ENCODE measurements around the gene DDX23.
A peak's percentile ranks its signal among the peaks of the same experiment; 100 is the strongest.

DDX23 gene

DNA sequence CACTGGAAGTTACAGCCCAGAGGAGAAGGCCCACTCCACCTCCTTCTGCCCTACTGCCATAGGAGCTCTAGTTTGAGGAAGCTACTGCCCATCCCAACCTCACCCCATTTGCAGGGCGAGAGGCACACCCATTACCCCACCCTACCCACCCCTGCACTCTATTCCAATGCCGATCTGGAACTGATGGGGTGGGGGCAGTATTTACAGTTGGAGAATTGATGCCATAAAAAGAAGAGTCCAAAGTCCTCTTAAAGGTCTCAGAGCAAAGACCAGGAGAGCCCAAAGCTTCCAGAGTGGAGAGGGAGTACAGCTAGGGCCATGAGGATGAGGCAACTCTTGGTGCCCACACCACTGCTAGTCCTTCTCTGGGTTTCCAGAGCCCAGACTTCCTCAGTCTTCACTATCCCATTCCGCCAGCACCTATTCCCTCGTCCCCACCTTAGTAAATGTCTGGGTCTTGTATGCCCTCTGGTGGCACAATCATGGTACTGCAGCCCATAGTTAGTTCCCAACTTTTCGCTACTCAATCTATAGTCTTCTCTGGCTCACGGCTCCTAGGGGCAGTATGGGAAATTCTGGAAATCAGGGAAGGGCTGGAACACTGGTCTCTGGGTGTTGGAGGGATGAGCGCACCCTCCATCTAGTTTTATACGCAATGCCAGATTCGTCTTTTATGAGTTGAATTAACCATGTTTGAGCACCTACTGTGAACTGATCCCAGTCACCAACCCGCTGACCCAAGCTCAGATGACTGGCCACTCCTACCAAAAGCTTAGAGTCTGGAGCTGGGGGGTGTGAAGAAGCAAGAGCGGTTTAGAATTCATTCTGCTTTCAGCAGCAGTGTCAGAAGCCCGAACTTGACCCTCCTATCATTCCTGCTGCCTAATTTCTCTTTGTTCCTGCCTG lies 56.2 kb downstream of the DDX23 start:
- peak; percentile 76 for DNase-seq

DNA sequence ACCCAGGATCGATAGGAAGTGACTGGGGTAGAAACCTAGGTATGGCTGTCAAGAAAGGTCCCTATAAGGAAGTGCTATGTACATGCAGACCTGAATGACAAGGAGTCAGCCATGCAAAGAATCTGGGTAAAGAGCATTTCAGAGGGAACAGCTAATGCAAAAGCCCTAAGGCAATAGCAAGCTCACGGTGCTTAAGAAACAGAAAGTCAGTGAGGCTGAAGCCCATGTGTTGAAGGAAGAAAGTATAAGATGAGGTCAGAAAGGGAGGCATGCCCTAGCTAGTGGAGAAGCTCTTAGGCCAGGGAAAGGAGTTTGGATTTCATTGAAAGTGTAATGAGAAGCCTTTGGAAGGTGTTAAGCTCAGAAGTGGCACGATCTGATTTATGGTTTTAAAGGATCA lies 57.1 kb downstream of the DDX23 start:
- no peak for DNase-seq

DNA sequence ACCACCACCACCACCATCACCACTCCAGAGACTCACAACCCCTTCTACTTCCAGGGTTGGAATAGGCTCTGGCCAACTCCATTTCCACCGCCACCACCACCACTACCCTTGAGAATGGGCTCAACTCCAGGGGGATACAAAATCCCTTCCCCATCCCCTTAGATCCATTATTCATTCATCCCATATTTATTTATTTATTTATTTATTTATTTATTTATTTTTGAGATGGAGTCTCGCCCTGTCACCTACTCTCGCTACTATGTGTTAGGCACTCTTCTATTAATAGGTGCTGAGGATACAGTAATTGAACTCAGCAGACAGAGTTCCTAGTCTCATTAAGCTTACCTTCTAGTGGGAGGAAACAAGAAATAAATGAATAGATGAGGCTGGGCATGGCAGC lies 58.3 kb downstream of the DDX23 start:
- no peak for DNase-seq

DNA sequence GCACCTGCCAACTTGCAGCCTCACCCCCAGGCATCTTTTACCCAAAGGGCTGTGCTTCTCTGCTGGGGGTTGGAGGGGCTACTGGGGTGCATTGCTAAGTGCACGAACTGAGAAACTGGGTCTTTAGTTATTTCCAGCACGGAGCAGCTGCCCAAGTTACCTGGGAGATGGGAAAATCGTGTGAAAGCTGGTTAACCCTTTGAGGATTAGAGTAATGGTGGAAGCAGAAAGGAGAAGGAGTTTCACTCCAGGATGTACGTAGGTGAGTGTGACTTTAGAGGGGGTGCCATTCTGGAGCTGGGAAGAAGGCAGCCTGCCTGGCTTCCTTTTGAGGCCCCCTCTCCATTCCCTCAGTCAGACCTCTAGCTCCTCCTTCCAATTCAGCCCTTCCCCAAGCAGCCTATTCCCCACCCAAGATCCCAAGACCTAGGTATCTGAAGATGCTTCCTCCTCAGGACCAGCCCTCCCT lies 62.1 kb downstream of the DDX23 start:
- DNase-seq: no peak

DNA sequence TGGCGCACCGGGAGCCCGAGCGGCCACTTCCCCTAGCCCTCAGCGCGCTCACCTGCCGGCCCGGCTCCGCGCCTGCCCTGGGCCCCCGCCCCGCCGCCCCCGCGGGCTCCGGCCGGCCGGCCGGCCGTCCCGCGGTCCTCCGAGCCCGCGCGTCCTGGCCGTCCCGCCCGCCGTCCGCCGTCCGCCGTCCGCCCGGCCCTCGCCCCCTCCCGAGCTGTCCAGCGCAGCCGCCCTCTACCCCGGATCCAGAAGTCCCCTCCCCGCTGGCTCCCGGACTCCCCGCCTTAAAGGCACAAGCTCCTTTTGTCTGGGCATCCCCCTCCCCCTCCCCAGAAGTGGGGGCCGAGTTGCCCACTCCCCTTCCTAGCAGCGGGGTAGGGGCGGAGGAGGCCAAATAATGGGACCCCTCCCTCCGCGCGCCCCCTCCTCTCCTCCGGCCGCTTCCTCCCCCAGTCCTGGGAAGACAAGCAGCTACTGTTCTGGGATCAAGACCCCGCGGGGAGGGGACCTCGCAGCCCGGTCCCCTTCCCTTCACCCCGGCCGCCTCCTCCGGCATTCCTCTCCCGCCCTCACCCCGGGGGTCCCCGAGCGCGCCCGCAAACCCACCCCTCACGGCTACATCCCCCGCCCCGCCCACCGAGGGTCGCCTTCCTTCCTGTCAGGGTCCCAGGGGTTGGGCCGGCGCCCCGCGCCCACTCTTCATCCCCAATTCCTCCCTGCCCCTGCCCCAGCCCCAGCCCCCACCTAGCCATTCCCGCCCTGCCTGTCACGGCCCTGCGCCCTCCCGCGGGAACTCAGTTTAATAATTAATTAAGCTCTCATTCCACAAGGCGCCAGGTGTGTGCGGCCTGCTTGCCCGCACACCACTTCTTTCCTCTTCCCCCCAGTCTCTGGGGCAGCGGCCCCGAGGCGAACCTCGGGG lies 62.8 kb downstream of the DDX23 start, which contains the start of gene ADCY6:
ADCY6 (minus strand) TSS at position 236 of the 922 bp plus-strand sequence. CDS start 5,655 bp downstream, outside the sequence.
- peak; percentile 64 for DNase-seq

DNA sequence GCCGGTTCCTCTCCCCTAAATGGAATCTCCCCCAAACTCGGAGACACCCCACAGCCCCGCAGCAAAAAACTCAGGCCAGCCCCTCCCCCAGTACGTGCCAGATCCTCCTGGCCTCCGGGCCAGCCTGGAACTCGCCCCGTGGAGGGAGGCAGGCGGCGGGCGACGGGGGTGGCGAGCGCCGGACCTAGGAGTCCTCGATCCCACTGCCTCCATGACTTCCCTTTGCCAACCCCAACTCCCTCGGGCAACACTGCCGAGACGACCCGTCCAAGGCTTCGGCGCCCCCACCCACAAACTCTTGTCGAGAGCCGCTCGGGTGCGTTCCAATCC lies 63.5 kb downstream of the DDX23 start:
- DNase-seq: no peak

DNA sequence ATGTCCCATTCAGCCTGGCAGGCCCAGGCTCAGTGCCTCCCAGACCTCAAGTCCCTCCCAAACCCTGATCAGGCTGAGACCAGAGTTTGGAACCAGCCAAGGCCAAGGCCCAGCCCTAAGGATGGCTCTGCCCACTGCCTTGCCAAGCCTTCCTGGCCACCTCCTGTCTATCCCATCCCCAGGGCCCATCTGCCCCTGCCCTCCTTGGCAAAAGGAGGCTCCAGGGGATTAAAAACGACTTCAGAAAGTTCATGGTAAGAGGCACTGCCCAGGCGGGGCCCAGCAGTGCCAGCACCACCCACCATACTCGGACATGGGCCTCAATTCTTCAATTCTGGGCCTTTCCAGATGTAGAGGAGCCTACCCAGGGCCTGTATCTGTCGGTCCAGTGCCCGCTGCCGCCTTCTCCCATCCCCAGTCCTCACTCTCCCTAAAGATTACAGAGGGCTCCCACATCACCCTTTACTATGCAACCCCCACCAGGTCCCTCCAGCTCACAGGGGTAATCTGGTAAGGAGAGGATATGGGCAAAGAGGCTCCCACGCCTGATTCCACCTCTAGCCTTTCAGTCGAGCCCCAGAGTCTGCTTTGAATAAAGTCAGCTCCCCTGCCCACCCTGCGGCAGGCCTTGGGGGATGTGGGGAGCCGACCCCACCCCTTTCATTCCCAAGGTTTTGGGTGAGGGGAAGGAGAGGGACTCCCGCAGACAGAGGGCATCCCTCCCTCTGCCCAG lies 64.0 kb downstream of the DDX23 start:
- DNase-seq: no peak

DNA sequence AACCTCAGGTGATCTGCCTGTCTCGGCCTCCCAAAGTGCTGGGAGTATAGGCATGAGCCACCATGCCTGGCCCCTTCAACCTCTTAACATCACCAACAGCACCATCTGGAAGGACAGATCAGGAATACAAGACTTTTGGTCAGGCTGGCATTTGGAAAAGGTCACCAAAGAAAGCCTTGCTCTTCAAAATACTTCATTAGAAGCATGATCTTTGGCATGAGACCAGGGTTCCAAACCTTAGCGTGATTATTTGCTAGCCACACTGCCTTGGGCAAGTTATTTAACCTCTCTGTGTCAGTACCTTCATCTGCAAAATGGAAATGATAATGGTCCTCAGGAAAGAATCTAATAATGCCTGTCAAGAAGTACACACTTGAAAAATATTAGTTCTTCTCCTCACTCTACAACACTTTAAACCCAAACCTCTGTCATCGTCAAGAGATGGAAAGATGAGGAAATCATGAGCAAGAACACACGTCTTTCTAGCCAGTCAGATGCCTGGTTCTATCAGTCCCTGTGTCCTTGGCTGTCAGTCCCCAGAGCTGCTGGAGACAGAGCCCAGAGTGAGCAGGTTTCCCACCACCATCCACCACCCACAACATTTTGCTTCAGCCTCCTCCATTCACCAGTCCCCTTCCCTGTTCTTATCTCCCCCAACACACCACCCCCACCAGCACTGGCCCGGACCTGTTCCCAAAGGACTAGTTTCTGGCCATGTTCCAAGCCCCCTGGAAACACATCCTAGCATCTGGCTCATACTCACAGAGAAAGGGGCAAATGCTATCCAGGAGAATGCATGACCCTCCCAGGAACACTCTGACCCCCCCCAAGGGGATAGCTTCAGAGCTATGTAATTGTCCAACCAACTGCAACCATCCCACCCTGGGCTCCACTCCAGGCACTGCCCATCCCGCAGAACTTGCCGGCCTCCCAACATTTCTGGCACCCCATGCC lies 65.1 kb downstream of the DDX23 start:
- no peak for DNase-seq

DNA sequence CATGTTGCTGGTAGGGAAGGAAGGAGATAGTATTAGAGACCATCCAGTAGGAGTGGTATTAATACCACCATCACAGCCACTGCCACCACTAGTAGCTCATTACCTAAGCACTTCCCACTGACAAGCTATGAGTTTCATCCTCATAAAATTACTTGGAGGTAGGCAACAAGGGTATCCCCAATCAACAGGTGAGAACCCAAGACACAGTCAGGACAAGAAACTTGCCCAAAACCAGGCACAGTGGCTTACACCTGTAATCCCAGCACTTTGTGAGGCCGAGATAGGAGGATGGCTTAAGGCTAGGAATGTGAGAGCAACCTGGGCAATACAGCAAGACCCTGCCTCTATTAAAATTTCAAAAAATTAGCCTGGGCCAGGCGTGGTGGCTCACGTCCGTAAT lies 68.5 kb downstream of the DDX23 start:
- no peak for DNase-seq

DNA sequence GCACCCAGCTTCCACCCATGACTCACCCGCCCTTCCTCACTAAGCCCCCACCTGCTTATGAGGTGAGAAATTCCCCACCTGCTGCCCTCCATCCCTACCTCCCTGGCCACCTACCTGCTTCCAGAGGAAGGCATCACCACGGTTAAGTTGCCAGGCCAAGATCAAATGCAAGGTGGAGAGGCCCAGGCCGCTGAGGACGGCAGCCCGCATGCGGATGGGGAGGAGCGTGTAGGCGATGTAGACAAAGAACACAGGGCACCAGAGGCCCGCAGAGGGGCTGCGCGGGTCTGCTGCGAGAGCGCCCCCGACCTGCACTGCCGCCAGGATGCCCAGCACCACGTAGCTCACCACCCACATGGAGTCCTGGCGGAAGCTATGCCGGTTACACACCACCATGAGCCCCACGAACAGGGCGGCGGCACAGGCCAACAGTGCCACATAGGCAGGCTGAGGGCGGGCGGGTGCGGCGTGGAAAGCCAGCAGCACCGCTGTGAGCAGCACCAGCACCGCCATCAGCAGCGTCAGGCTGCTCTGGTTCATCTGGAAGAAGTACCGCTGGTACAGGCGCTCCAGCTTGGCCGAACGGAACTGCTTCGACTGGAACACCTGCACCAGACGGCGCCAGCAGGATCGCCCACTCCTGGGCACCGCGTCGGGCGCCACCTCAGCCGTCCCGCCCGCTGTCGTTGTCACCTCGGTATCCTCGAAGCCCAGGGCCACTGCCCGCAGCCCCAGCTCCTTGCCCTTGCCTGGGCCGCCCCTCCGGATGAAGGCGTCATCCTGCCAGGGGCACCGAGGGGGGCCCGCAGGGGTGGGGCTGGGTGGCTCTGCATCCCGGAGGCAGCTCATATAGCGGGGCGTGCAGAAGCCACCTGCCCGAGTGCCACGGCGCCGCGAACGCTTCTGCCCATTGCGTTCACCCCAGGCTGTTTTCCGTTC lies 69.2 kb downstream of the DDX23 start:
- no peak for DNase-seq

DNA sequence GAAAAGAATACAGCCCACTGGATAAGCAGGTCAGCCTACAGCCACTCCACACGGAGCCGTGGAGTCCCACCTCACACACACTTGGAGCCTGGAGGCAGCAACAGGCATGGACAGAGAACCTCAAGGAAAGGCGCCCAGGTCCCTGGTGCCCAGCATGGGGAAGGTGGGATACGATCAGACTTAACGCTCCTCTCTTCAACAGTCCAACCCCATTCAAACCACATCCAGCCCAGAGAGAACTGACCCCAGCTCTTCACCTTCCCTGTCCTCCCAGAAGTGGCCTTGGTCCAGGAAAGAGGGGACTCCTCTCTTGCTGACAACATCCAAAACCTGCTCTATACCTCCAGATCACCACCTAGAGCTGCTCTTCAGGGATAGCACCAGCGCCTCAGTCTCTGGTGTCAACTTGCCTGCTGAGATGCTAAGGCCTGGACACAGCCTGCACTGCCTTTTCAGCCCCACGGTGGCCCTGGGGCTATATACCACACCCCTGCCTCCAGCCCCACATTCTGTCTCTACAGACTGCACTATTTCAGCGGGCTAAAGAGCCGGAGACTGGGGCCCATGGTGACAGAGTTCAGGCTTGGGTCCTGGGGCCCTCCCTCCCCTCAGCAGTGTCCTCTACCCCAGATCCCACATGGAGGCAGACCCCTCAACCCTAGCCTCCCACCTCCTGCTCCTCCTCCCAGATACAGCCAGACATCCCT lies 70.1 kb downstream of the DDX23 start:
- DNase-seq: no peak

DNA sequence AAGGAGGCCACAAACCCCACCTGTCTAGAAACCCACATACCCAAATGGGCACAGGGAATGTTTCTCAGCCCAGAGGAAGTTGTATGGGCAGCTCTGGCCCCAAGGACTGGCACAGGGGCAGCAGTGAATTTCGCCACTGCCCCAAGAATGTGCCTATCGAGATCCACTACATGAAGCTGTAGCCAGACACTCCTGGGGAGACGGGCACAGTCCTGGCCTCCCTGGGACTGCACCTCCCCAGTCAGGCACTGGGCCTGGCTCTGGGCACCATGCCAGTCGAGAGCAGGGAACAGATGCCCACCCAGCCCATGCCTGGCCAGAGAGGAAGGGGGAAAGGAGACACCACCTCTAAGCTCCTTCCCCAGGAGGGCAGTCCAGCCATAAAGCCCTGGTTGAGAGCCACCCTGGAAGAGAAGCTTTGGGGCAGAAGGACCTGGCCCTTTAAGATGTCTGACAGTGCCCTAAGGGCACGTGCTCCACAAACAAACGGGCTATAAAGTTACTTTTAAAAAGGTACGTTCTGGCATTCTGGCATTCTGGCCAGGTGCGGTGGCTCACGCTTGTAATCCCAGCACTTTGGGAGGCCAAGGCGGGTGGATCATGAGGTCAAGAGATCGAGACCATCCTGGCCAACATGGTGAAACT lies 71.5 kb downstream of the DDX23 start:
- no peak for DNase-seq

DNA sequence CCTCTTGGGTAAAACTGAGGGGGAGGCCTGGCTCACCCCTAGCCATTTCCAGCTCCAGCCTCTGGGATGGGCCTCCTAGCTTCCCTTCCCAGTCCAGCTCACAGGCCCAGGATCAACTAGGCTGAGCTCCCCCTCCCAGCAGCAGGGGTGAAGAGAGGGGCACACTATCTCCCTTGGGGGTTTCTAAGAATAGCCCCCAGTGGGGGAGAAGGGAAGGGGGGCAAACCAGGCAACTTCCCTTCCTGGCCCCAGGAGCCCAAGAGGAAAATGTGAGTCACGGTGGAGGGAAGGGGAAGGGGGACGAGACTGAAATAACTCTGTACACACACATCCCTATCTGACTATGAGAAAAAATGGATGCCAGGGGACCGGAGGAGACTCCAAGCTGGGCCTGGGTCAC lies 72.1 kb downstream of the DDX23 start:
- peak; percentile 81 for DNase-seq
